Measurements from ENCODE around the gene HUNK.

Gene HUNK

DNA sequence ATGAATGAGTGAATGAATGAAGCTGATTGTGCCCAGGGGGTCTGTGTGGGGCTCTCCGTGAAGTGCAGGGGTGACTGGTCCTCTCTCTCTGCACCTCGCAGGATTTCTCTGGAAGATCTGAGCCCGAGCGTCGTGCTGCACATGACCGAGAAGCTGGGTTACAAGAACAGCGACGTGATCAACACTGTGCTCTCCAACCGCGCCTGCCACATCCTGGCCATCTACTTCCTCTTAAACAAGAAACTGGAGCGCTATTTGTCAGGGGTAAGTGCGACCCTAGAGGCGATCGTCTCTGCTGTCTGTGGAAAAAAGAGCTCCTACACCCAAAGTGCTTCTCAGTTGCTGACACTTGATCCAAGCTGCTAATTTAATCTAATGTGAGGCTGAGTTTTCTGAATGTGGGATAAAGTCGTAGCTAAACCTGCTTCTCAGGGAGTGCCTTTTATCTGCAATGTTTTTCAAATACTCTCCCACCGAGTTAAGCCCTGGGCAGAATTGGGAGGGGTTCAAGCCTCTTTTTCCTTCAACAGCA lies 101.7 kb downstream of the HUNK start:
- TF ChIP-seq TAF1 (IDR thresholded peaks at IDR 0.05; ENCODE audit: low read depth) (no peak), ZBTB7A (IDR thresholded peaks at IDR 0.05; ENCODE audit: low read depth) (no peak), EP300 (IDR thresholded peaks at IDR 0.05; ENCODE audit: borderline replicate concordance) (no peak), CREB1 (IDR thresholded peaks at IDR 0.05; ENCODE audit: low read depth) (no peak)
- TF ChIP-seq, protein P1, sequence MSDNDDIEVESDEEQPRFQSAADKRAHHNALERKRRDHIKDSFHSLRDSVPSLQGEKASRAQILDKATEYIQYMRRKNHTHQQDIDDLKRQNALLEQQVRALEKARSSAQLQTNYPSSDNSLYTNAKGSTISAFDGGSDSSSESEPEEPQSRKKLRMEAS (IDR thresholded peaks at IDR 0.05) = no peak
- TF ChIP-seq, protein P2, sequence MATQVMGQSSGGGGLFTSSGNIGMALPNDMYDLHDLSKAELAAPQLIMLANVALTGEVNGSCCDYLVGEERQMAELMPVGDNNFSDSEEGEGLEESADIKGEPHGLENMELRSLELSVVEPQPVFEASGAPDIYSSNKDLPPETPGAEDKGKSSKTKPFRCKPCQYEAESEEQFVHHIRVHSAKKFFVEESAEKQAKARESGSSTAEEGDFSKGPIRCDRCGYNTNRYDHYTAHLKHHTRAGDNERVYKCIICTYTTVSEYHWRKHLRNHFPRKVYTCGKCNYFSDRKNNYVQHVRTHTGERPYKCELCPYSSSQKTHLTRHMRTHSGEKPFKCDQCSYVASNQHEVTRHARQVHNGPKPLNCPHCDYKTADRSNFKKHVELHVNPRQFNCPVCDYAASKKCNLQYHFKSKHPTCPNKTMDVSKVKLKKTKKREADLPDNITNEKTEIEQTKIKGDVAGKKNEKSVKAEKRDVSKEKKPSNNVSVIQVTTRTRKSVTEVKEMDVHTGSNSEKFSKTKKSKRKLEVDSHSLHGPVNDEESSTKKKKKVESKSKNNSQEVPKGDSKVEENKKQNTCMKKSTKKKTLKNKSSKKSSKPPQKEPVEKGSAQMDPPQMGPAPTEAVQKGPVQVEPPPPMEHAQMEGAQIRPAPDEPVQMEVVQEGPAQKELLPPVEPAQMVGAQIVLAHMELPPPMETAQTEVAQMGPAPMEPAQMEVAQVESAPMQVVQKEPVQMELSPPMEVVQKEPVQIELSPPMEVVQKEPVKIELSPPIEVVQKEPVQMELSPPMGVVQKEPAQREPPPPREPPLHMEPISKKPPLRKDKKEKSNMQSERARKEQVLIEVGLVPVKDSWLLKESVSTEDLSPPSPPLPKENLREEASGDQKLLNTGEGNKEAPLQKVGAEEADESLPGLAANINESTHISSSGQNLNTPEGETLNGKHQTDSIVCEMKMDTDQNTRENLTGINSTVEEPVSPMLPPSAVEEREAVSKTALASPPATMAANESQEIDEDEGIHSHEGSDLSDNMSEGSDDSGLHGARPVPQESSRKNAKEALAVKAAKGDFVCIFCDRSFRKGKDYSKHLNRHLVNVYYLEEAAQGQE (IDR thresholded peaks at IDR 0.05; ENCODE audit: low read depth) = no peak

DNA sequence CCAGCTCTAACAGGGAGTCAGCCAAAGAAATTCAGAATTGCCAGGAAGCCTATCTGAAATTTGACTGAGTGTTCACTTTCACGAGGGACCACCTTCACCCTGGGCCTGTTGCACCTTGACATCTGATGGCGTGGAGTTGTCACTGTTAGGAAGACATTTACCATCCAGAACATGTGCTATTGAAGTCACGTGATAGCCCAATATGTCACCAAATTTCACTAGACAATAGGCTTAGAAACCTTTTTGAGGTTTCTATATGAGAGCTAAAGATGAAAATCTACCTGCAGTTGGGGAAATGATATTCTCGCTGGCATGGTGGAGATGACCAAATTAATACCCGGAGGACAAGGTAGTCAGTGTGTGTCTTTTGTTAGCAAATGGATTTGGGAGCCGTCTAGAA lies 102.7 kb downstream of the HUNK start:
- TF ChIP-seq TEAD4 (IDR thresholded peaks at IDR 0.05) (no peak), YY1 (IDR thresholded peaks at IDR 0.05; ENCODE audit: low read depth) (no peak), TAF1 (IDR thresholded peaks at IDR 0.05; ENCODE audit: low read depth) (no peak)
- TF ChIP-seq, protein P2 (IDR thresholded peaks at IDR 0.05; ENCODE audit: low read depth) = no peak

DNA sequence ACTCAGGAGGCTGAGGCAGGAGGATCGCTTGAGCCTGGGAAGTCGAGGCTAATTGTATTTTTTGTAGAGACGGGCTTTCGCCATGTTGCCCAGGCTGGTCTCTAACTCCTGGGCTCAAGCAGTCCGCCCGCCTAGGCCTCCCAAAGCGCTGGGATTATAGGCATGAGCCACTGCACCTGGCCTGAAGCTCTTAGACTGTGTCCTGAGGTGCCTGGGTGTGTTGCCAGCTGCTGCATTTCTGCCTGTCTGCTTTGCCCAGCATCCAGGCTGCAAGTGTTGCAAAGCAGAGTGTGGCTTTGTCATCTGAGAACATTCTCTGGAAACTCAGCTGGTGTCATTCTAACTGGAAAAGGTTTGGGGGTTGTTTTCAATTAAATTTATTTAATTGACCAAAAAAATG lies 105.0 kb downstream of the HUNK start:
- TF ChIP-seq, protein P2 (IDR thresholded peaks at IDR 0.05; ENCODE audit: low read depth) = no peak
- TF ChIP-seq EGR1 (IDR thresholded peaks at IDR 0.05) (no peak), TAF1 (IDR thresholded peaks at IDR 0.05; ENCODE audit: low read depth) (no peak), RAD21 (IDR thresholded peaks at IDR 0.05; ENCODE audit: low read depth) (no peak), YY1 (IDR thresholded peaks at IDR 0.05; ENCODE audit: low read depth) (no peak), ZBTB7A (IDR thresholded peaks at IDR 0.05; ENCODE audit: low read depth) (no peak), NFIC (IDR thresholded peaks at IDR 0.05) (no peak), CREB1 (IDR thresholded peaks at IDR 0.05; ENCODE audit: low read depth) (no peak), EP300 (IDR thresholded peaks at IDR 0.05; ENCODE audit: borderline replicate concordance) (no peak), TCF12 (IDR thresholded peaks at IDR 0.05; ENCODE audit: low read depth) (no peak), CEBPB (IDR thresholded peaks at IDR 0.05) (no peak), FOXM1 (IDR thresholded peaks at IDR 0.05; ENCODE audit: borderline replicate concordance, low read depth) (no peak), TEAD4 (IDR thresholded peaks at IDR 0.05) (no peak)
- TF ChIP-seq, protein P1 (IDR thresholded peaks at IDR 0.05) = no peak
- TF ChIP-seq, protein P3, sequence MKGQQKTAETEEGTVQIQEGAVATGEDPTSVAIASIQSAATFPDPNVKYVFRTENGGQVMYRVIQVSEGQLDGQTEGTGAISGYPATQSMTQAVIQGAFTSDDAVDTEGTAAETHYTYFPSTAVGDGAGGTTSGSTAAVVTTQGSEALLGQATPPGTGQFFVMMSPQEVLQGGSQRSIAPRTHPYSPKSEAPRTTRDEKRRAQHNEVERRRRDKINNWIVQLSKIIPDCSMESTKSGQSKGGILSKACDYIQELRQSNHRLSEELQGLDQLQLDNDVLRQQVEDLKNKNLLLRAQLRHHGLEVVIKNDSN (IDR thresholded peaks at IDR 0.05) = no peak

DNA sequence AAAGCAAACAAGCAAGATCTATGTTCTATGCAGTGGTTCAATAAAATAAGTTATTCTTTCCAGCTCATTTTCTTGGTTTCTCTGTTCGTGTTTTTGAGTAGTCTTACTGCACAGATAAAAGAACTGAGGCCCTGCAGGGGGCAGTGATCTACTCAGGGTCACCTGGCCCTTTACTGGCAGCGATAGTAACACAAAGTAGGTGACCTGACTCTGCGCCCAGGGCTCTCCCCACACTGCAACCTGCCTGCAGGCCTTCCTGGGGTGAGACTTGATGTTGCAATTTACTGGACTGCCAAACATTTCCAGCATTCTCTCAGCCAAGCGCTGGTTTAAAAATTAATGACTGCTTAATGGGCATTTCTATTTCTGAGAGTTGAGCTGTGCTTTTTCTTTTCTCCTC lies 110.3 kb downstream of the HUNK start:
- TF ChIP-seq CEBPB (IDR thresholded peaks at IDR 0.05) (no peak), RAD21 (IDR thresholded peaks at IDR 0.05; ENCODE audit: low read depth) (no peak), CREB1 (IDR thresholded peaks at IDR 0.05; ENCODE audit: low read depth) (no peak), FOXM1 (IDR thresholded peaks at IDR 0.05; ENCODE audit: borderline replicate concordance, low read depth) (no peak)

DNA sequence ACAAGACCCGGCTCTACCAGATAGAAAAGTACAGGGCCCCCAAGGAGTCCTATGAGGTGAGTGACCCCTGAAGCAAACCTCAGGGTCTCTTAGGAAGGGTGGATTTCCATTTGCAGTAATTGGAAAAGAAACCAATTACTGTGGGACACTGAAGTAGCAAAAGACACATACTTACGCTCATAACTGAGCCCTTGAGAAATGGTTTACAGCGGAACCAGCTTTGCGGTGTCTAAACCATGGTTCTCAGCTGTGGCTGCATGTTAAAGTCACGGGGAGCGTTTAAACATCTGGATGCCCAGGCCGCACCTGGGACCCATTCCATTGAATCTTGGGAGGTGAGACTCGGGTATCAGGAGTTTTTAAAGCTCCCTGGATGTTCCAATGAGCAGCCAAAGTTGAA lies 110.7 kb downstream of the HUNK start:
- TF ChIP-seq TAF1 (IDR thresholded peaks at IDR 0.05; ENCODE audit: low read depth) (no peak), ZBTB7A (IDR thresholded peaks at IDR 0.05; ENCODE audit: low read depth) (no peak), EGR1 (IDR thresholded peaks at IDR 0.05) (no peak), RAD21 (IDR thresholded peaks at IDR 0.05; ENCODE audit: low read depth) (no peak), TCF12 (IDR thresholded peaks at IDR 0.05; ENCODE audit: low read depth) (no peak), CEBPB (IDR thresholded peaks at IDR 0.05) (no peak)

DNA sequence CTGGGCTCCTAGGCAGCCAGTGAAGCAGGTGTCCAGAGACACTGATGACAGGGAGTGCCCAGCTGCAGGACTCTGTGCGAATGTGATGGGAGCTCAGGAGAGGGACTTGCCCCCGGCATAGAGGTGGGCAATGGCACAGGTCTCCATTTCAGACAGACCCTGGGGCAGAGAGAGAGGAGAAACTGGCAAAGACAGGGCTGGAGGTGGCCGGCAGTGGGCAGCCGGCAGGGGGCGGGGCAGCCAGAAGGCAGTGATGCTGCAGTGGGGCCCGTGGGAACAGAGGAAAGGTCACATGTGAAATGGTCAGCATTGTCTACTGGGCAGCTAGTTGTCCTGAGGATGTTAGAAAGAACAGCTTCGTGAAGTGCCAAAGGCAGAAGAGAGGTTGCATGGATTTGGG lies 112.6 kb downstream of the HUNK start:
- TF ChIP-seq FOXM1 (IDR thresholded peaks at IDR 0.05; ENCODE audit: borderline replicate concordance, low read depth) = no peak
- TF ChIP-seq EP300 (IDR thresholded peaks at IDR 0.05; ENCODE audit: borderline replicate concordance) = no peak
- TF ChIP-seq ZBTB7A (IDR thresholded peaks at IDR 0.05; ENCODE audit: low read depth) = no peak
- TF ChIP-seq TEAD4 (IDR thresholded peaks at IDR 0.05) = no peak
- TF ChIP-seq, protein P3 (IDR thresholded peaks at IDR 0.05) = no peak
- TF ChIP-seq TAF1 (IDR thresholded peaks at IDR 0.05; ENCODE audit: low read depth) = no peak
- no peak for TF ChIP-seq NFIC (IDR thresholded peaks at IDR 0.05)
- no peak for TF ChIP-seq CREB1 (IDR thresholded peaks at IDR 0.05; ENCODE audit: low read depth)
- TF ChIP-seq, protein P2 (IDR thresholded peaks at IDR 0.05; ENCODE audit: low read depth) = no peak
- TF ChIP-seq, protein P1 (IDR thresholded peaks at IDR 0.05) = no peak
- no peak for TF ChIP-seq TCF12 (IDR thresholded peaks at IDR 0.05; ENCODE audit: low read depth)
- TF ChIP-seq RAD21 (IDR thresholded peaks at IDR 0.05; ENCODE audit: low read depth) = no peak
